ENCODE measurements around the gene UBXN2A. TPM values are rescaled to one million over a fixed set of nuclear protein-coding genes. Genes with fewer than 3 reads are reported as not detected.
"Not testable (repeated sequence)": the region's sequence is repeated elsewhere in the genome, so short reads cannot be mapped to it uniquely, and the experiment has no call there.

The UBXN2A gene
- polyA plus RNA-seq, 3 donors = 16.1 to 22.9 (median 17.0) TPM

- DNase-seq (ENCODE audit: extremely low read depth in 1 of 11, low read depth in 9 of 11, low spot score in 4 of 11) = no peak
Observed at GRCh38 chr2:24007693-24008092, 67.4 kb downstream of the UBXN2A start.

- DNase-seq (ENCODE audit: extremely low read depth in 1 of 11, low read depth in 9 of 11, low spot score in 4 of 11) = no peak
Observed at GRCh38 chr2:24008672-24009366, 68.6 kb downstream of the UBXN2A start.

GRCh38 chr2:24009367-24009679 lies 69.1 kb downstream of the UBXN2A start:
- DNase-seq (ENCODE audit: extremely low read depth in 1 of 11, low read depth in 9 of 11, low spot score in 4 of 11) = no peak

- no peak for DNase-seq (ENCODE audit: extremely low read depth in 1 of 11, low read depth in 9 of 11, low spot score in 4 of 11)
Observed at GRCh38 chr2:24009680-24010476, 69.6 kb downstream of the UBXN2A start, which contains the start of gene MFSD2B. TSS of gene MFSD2B (plus strand) at chr2:24010085. CDS start at chr2:24010097, 12 bp downstream.

- DNase-seq (ENCODE audit: extremely low read depth in 1 of 11, low read depth in 9 of 11, low spot score in 4 of 11) = no peak
Observed at GRCh38 chr2:24010477-24011249, 70.4 kb downstream of the UBXN2A start.

- DNase-seq (ENCODE audit: extremely low read depth in 1 of 11, low read depth in 9 of 11, low spot score in 4 of 11) = no peak
Observed at GRCh38 chr2:24011250-24012104, 71.2 kb downstream of the UBXN2A start.

- DNase-seq (ENCODE audit: extremely low read depth in 1 of 11, low read depth in 9 of 11, low spot score in 4 of 11) = no peak
Observed at GRCh38 chr2:24012521-24013188, 72.4 kb downstream of the UBXN2A start.

- not testable (repeated sequence) for DNase-seq (ENCODE audit: extremely low read depth in 1 of 11, low read depth in 9 of 11, low spot score in 4 of 11)
Observed at GRCh38 chr2:24014902-24015301, 74.6 kb downstream of the UBXN2A start.

GRCh38 chr2:24015562-24016375 lies 75.5 kb downstream of the UBXN2A start:
- DNase-seq (ENCODE audit: extremely low read depth in 1 of 11, low read depth in 9 of 11, low spot score in 4 of 11) = no peak

GRCh38 chr2:24016376-24016761 lies 76.1 kb downstream of the UBXN2A start:
- no peak for DNase-seq (ENCODE audit: extremely low read depth in 1 of 11, low read depth in 9 of 11, low spot score in 4 of 11)

- no peak for DNase-seq (ENCODE audit: extremely low read depth in 1 of 11, low read depth in 9 of 11, low spot score in 4 of 11)
Observed at GRCh38 chr2:24016853-24017703, 76.8 kb downstream of the UBXN2A start.

- no peak for DNase-seq (ENCODE audit: extremely low read depth in 1 of 11, low read depth in 9 of 11, low spot score in 4 of 11)
Observed at GRCh38 chr2:24017711-24018110, 77.4 kb downstream of the UBXN2A start.

GRCh38 chr2:24018241-24018640 lies 78.0 kb downstream of the UBXN2A start:
- DNase-seq (ENCODE audit: extremely low read depth in 1 of 11, low read depth in 9 of 11, low spot score in 4 of 11) = no peak

- no peak for DNase-seq (ENCODE audit: extremely low read depth in 1 of 11, low read depth in 9 of 11, low spot score in 4 of 11)
Observed at GRCh38 chr2:24019729-24020128, 79.5 kb downstream of the UBXN2A start.

GRCh38 chr2:24020244-24020643 lies 80.0 kb downstream of the UBXN2A start:
- no peak for DNase-seq (ENCODE audit: extremely low read depth in 1 of 11, low read depth in 9 of 11, low spot score in 4 of 11)

GRCh38 chr2:24021122-24021998 lies 81.1 kb downstream of the UBXN2A start:
- DNase-seq (ENCODE audit: extremely low read depth in 1 of 11, low read depth in 9 of 11, low spot score in 4 of 11) = no peak
